Inferior parietal cortex (tissue), 1 donor: ENCODE results near the gene HTR6.

Experiments used
- DNase-seq: peaks from one replicate; pipeline ENCODE4 v3.0.0-alpha.2; 2016; ENCODE audit errors: extremely low spot score

HTR6 gene

DNA sequence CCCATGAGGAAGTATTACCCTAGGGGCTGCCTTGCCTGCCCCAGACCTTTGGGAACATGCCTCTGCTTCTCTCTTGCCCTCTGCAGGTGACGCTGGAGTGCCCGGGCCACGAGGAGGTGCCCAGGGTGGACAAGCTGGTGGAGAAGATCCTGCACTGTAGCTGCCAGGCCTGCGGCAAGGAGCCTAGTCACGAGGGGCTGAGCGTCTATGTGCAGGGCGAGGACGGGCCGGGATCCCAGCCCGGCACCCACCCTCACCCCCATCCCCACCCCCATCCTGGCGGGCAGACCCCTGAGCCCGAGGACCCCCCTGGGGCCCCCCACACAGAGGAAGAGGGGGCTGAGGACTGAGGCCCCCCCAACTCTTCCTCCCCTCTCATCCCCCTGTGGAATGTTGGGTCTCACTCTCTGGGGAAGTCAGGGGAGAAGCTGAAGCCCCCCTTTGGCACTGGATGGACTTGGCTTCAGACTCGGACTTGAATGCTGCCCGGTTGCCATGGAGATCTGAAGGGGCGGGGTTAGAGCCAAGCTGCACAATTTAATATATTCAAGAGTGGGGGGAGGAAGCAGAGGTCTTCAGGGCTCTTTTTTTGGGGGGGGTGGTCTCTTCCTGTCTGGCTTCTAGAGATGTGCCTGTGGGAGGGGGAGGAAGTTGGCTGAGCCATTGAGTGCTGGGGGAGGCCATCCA, 7.8 kb upstream of the HTR6 start:
- DNase-seq = no peak

GRCh38 chr1:19657511-19657910, 7.2 kb upstream of the HTR6 start:
- DNase-seq = no peak

DNA sequence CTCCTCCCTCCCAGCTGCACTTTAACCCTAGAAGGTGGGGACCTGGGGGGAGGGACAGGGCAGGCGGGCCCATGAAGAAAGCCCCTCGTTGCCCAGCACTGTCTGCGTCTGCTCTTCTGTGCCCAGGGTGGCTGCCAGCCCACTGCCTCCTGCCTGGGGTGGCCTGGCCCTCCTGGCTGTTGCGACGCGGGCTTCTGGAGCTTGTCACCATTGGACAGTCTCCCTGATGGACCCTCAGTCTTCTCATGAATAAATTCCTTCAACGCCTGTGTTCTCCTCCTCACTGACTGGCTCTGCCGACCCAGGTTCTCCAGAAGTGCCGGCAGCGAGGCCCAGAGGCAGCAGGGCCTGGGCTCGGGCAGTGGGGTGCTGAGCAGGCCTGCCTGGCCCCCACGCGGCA, 6.5 kb upstream of the HTR6 start:
- DNase-seq = no peak

- peak; percentile 77 for DNase-seq
These were observed 2.9 kb upstream of the HTR6 start for GRCh38 chr1:19661721-19662228.

DNA sequence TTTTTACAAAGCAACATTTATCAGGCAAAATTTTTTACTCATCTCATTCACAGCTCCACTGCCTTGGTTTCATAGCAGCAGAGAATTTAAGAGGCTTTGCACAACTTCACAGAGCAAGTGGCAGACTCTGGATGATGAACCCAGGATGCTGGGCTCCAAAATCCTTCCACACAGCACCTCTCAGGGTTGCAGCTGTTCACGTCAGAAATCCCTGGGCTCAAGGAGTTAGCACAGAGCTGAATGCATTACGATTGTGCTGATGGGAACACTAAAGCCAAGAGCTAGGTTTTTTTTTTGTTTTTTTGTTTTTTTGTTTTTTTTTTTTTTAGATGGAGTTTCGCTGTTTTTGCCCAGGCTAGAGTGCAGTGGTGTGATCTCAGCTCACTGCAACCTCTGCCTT, 2.4 kb upstream of the HTR6 start:
- DNase-seq = no peak

GRCh38 chr1:19665186-19665495, 466 bp downstream of the HTR6 start:
- no peak for DNase-seq

GRCh38 chr1:19665496-19666465, 1.1 kb downstream of the HTR6 start:
- no peak for DNase-seq

DNA sequence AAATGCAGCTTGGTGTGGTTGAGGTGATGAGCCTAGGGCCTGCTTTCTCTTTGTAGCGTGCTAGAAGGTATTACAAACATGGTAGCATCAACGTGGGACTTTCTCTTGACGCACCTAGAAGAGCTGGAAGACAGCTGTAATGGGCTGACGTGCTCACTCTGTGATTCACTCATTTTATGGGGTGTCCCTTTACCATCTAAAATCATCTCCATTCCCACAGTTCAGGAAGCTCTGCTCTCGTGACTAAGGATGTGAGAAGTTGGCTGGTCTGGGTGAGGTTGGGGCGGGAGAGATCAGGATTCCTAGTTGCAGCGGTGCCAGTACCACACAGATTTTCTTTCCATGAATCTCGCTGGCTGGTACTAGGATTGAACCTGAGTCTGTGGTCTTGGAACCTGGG, 4.2 kb downstream of the HTR6 start:
- no peak for DNase-seq

DNA sequence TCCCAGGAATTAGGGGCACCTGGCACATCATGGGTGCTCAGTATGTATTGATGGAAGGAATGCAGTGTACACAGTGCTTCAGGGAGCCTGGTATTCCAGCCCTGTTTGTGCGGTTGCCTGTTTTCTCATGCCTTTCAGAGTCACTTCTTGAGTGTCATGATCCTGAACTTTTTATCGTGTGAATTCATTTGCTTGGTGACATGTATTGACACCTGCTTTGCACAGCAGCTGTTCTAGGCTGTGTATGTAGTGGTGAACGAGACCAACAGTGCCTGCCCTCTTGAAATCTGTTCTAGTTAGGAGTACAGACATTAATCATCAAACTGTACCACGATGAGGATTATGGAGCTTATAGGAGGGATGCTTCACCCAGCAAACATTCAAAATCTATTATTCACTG, 6.1 kb downstream of the HTR6 start:
- DNase-seq = no peak

- no peak for DNase-seq
These were observed 7.6 kb downstream of the HTR6 start for GRCh38 chr1:19672237-19672636.

DNA sequence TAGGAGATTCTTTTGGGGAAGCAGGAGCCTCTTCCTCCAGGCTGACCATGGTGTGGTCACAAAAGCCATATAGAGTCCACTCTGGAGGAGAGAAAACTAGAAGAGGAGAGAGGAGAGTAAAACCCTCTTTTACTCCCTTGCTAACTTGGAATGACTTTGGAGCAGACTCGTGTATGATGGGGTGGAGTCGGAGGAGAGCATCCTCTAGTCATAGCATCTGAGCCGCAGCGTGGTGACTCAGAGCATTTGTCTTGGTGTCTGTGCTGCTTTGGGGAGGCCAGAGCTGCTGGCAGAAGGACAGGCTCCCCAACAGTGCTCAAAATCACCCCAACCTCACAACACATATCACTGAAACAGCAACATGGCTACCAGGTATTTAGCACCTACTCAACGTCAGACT, 11.1 kb downstream of the HTR6 start:
- DNase-seq = no peak

- no peak for DNase-seq
These were observed 11.8 kb downstream of the HTR6 start for GRCh38 chr1:19676438-19676922.

DNA sequence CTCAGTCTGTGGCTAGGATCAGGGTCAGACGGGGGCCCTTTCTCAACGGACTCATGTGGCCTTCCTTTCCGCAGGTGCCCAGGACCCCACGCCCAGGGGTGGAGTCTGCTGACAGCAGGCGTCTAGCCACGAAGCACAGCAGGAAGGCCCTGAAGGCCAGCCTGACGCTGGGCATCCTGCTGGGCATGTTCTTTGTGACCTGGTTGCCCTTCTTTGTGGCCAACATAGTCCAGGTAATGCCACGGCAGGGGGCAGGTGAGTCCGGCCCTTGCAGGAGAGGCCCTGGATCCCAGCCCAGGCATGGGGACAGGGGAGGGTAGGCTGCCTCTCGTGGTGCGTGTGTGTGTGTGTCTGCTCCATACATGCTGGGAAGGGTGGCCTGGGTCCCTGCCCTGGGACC, 13.8 kb downstream of the HTR6 start:
- DNase-seq = no peak

DNA sequence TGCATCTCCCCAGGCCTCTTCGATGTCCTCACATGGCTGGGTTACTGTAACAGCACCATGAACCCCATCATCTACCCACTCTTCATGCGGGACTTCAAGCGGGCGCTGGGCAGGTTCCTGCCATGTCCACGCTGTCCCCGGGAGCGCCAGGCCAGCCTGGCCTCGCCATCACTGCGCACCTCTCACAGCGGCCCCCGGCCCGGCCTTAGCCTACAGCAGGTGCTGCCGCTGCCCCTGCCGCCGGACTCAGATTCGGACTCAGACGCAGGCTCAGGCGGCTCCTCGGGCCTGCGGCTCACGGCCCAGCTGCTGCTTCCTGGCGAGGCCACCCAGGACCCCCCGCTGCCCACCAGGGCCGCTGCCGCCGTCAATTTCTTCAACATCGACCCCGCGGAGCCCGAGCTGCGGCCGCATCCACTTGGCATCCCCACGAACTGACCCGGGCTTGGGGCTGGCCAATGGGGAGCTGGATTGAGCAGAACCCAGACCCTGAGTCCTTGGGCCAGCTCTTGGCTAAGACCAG, 14.3 kb downstream of the HTR6 start:
- no peak for DNase-seq

DNA sequence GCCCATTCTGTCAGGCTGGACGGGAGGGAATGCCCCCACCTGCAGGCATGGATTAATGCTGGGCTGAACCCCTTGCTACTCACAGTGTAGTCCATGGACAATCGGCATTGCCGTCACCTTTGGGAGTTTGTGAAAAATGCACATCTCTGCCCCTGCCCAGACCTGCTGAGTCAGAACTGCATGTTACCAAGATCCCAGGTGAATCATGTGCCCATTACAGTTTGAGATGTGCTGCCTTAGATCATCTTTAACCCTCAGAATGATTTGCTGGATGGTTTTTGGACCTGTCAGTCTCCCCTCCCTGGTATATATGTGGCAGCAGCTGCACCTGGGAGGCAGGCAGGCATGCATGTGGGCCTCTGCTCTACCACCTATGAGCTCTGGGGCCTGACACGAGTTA, 15.0 kb downstream of the HTR6 start:
- DNase-seq = no peak

DNA sequence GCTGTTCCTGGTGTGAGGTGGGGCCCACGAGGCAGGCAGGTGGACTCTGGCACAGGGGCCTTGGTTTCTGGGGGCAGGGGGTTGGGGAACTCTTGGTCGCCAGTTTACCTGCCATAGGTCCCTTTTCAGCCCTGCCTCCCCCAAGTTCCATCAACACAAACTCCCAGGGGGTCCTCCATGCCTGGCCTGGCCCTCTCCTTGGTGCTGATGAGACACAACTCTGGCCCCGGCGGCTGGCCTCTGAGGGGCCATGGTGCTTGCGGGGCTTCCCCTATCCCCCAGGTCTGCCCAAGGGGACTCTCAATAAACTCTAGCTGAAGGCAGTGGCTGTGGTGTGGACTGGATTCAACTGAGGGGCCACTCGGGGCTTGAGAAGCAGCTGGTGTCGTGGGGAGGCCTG, 16.0 kb downstream of the HTR6 start:
- no peak for DNase-seq

GRCh38 chr1:19682257-19682656, 17.6 kb downstream of the HTR6 start:
- no peak for DNase-seq

DNA sequence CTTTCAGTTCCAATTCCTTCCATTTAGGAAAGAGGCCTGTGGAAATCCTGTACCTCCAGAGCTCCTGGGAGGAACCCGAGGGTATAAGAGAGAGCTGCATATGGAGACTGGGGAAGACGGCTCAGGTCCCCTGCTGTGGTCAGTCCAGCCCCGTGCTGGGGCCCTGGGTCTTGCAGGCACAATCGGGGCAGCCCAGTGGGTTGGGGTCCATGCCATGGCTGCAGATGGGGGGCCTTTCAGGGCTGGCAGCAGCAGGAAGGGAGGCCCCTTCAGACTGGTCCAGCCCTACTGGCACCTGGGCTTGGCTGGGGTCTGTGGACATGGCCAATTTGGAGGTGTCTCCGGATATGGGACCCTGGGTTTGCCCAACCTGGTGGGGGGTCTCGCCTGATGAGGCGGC, 18.2 kb downstream of the HTR6 start:
- no peak for DNase-seq

DNA sequence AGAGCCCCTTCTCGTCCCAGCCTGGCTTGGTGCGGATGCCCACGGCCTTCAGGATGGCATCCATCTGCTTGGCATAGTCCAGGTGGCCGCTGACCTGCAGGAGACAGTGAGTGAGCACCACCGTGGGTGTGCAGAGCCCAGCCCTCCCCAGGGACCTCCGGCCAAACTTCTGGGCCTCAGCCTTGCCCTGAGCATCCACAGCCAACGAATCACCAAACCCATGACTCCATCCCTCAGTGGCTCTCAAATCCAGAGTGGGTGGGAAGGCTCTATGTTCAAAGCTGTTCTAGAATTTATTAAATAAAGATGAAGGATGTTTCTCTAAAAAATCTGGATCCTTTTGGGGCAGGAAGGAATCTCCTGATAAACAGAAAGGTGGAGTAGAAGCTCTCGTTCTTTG, 18.7 kb downstream of the HTR6 start:
- DNase-seq = no peak

GRCh38 chr1:19684677-19685076, 20.0 kb downstream of the HTR6 start:
- DNase-seq = no peak

DNA sequence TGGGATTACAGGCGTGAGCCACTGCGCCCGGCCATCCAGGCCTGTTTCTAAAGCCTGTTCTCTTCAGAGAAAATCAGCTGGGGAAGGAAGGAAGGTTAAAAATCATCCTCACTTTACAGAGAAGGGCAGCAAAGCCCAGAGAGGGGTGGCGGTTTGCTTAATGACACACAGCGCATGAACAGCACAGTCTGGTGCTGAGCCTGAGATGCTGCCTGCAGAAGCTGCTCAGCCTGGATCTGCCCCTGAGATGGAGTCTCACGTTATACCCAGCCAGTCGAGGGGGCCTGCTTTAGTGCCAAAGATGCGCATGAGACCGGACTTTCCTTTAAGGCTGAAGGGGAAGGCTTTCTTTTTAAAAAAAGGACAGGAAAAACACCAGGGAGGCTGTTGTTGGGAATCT, 21.3 kb downstream of the HTR6 start:
- DNase-seq = no peak

DNA sequence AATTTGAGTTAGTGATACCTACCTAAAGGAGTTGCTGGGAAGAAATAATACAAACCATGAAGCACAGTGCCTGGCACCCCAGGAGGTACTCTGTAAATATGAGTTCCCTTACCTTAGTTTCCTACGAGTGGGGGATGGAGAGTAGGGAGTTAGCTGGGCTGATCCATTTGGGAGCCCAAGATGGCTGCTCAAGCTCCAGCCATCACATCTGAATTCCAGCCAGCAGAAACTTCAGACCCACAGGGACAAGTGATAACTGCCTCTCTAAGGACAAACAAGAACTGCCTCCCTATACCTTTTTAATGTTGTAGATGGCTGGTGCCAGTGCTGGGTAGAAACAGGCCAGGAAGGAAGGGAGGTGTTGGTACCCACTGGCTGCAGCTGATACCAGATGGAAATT, 22.7 kb downstream of the HTR6 start:
- DNase-seq = no peak
